Measurements from ENCODE around the gene MALRD1. TPM values are rescaled to one million over a fixed set of nuclear protein-coding genes. Genes with fewer than 3 reads are reported as not detected.

Gene MALRD1
- total RNA-seq, 1 donor from 2014 or later, result 2.3 TPM

DNA sequence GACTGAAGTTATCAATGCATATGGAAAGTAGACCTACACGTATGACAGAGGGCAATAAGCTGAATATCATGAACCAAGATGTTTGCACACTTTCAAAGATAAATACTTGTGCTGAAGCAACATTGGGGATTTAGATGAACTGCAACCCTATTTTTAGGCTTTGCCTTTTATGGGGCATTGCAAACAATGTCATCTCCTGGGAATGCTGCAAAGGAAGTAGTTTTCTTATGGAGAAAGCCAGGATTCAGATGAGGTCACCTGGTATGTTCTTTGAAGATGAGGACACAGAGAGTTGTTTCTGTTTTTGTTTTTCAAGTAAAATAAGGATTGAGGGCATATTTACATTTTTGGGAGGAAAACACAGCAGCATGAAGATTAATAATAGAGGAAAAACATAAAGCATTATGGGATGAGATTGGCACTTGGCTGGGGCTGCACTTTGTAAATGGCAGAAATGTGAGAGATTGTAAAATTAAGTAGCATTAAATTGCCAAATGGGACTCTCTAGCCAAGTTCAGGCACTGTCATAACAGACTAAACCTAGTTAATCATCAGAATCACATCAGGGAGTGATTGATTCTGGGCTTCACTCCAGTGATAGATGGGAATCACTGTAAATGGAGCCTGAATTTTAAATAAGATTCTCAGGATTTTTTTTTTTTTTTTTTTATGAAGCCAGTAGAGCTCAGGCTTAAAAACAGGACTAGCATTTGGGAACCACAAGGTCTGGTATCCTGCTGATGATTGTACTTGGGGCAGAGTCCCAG is 63.1 kb downstream of the MALRD1 start:
- no peak for DNase-seq (ENCODE audit: low spot score)

DNA sequence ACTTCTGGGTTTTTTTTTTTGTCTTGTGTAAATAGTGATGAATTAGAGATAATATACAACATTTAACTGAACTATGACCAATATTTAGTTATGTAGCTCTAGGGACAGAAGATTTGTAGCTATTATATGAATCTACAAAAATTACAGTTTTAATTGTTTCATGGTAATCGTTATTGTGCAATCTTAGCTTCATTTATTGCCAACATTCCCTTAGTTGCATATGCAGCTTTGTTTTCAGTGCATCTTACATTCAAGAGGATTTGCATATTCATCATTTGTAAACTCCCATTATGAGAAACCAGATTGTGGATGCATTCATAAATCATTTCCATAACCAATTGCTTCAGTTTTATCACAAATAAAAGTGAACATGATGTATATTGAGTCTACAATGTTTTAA is 68.8 kb downstream of the MALRD1 start:
- DNase-seq (ENCODE audit: low spot score), result no peak

DNA sequence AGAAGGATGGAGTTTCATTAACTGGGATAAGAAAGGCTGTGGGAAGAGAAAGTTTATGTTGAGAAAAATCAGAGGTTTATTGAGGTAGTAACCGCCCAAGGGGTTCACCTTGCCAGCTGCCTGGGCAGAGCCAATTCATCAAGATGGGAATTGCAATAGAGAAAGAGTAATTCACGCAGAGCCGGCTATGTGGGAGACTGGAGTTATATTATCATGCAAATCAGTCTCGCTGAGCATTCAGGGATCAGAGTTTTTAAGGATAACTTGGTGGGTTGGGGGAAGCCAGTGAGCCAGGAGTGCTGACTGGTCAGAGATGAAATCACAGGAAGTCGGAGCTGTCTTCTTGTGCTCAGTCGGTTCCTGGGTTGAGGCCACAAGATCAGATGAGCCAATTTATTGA is 70.6 kb downstream of the MALRD1 start:
- no peak for DNase-seq (ENCODE audit: low spot score)

DNA sequence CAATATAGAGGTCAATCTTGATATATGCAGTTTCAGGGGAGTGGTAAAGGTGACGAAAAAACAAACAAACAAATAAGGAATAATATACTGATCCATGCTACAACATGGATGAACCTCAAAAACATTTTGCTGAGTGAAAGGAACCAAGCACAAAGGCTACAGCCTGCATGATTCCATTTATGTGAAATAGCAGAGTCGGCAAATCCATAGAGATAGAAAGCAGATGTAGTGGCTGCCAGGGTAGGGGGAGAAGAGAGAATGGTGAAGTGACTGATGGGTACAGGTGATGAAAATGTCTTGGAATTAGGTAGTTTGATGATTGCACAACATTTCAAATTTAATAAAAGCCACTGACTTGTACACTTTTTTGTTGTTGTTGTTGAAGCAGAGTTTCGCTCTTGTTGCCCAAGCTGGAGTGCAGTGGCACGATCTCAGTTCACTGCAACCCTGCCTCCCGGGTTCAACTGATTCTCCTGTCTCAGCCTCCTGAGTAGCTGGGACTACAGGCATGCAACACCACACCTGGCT is 71.8 kb downstream of the MALRD1 start:
- DNase-seq (ENCODE audit: low spot score), result no peak

DNA sequence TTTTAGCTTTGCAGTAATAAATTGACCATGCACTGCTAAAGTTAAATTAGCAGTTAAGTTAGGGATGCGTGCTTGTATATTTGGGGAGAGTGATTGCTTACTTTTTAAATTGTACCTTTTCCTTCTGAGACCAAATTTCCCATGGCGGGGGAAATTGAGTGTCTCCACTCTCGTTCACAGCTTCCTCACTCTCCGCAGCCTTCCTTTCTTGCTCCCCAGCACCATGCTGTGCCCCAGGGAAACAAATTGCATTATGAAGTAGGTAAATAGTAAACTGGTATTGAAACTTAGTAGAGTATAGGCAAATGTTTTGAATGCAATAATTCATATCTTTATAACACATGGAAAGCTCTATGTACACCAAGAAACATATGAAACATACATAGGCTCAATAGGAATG is 85.4 kb downstream of the MALRD1 start:
- DNase-seq (ENCODE audit: low spot score), result no peak

DNA sequence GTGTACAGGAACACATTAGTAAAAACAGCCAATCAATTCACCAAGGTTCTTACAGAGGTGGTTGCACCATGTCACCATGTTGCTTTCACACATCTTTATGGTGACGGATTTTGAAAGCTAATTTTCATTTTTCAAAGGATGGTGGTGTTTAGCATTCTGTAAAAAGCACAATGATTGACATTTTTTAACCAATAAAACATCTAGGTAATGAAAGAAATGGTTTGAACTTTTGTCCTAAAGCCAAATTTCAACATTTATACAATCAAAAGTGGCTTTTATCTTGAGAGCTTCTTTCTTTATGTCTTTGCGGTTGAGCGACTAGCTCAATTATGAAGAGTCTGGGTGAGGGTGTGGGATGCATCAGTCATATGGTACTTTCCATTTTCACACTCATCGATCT is 94.4 kb downstream of the MALRD1 start:
- no peak for DNase-seq (ENCODE audit: low spot score)

DNA sequence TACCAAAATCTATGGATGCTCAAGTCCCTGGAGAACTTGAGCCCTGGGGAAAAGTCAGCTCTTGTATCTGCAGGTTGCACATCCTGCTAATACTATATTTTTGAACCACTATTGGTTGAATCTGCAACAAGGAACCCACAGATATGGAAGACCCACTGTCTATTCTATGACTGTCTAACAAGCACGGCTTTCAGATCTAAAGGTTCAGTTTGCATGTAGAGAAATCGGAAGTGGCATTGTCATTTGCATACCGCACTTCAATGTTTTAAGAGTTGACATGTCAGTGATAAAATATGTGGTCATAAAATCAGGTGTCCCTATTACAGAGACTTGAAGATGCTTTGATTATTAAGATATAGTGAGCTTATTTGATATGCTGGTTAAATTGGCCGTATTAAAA is 95.6 kb downstream of the MALRD1 start:
- DNase-seq (ENCODE audit: low spot score), result no peak

DNA sequence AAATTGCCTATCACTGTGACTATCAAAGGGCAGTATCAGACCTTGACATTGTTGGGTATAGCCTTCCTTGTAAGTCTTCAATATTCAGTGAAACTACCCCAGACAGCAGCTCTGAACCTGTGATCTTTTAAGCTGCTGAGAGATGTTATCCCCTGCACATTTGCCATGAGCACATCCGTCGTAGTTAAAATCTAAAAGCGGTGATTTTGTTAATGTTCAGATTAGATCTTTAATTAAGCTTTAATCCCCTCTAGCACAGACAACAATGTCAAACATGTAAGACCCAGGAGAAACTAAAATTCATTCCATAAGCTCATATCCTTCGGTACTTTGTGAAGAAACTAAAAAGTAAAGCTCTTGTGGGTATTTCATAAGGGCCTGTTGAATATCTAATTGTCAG is 105.8 kb downstream of the MALRD1 start:
- DNase-seq (ENCODE audit: low spot score), result no peak

DNA sequence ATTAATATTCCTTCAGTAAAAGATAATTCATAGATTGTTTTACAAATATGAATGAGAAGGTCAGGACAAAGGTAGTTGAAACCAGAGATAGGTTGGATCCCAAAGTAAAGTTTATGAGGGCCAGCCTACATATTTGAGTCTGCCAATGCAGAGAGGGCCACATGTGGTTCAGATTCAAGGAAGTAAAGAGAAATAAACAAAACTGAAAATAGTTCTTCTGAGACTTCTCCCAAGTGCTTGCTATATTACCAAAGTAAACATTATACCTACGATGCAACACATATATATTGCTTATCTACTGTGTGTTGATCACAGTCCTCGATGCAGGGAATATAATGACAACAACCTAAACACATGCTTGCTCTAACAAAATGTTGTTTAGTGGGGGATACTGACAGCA is 109.8 kb downstream of the MALRD1 start:
- DNase-seq (ENCODE audit: low spot score), result no peak

DNA sequence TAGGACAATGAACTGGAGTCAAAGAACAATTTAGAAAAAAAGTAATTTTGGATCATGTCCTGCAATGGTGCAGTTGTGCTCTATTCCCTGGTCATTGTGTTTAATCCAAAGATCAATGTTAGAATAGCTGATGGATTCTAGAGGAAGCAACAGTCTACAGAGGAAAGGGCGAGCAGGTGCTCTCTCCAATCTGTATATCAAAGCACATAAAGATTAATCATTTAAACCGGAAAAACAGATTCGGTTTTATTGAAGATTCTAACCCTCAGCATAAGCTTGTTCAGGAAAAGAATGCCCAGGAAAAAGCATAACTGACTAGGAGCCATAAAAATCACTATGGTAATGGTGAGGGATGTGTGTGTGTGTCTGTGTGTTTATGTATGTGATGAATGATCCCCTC is 110.3 kb downstream of the MALRD1 start:
- no peak for DNase-seq (ENCODE audit: low spot score)

DNA sequence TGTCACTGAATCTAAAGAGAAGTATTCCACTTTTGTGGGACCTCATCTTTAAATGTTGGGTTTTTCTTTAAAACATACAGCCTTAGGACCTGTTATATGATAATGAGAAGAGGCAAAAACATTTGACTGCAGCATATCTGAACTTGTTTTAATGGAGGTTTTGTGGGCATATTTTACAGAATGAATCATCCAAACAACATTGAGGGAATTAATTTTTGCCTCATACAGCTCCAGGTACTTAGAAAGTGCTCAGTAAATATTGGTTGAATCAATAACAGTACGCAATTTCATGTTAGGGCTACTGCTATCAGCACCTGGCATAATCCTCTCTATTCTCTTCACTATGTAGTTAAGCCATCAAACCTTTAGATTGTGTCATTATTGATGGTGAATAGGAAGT is 115.9 kb downstream of the MALRD1 start:
- no peak for DNase-seq (ENCODE audit: low spot score)

DNA sequence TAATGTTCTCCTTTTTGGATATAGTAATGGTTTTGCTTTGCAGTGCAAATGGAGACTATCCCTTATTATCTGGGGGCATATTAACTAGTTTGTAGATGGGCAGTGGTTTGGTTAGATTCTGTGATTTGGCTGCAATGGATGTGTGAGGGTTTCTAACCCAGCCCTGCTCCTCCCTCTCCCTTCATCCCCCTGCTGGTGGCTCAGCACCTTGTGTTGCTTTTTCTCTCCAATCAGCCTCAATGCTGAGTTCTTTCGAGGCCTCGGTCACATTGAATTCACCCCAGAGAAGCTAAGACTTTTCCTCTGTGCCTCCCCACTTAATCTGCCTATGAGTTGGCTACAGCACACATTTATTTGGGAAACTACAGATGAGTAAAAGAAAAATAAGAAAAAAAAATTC is 120.0 kb downstream of the MALRD1 start:
- no peak for DNase-seq (ENCODE audit: low spot score)

DNA sequence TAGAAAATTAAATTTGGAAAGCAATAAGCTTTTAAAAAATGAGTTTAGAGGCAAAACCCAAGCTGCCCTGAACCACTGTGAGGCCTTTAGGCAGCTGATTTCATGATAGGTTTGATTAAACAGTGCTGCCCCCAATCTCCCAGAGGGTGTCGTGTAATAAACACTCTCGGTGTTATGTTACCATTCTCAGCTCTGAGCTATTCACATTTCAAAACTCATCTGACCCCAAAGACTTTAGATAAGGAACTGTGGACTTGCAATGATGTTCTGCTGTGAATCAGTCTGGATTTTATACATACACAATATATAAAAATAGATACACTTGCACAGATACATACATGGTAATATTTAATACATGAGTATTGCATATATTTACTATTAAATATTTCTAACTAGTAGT is 120.4 kb downstream of the MALRD1 start:
- DNase-seq (ENCODE audit: low spot score), result no peak

DNA sequence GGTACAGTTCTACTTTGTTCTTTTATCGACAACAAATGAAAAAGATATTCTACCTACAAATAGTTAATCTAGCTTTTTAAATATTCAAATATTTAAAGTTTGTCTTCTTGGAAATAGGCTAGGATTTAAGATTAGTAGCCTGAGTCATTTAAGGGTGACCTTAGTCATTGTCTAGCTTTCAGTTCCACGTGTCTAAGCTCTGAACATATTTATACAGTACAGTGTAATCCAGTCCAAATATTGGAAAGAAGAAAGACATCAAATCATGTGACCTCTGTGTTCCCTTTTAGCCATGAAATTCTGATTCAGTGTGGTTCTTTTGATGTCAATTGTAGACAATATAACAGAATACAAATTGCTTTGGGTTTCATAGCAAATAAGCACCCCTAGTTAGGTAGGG is 121.1 kb downstream of the MALRD1 start:
- DNase-seq (ENCODE audit: low spot score), result no peak

DNA sequence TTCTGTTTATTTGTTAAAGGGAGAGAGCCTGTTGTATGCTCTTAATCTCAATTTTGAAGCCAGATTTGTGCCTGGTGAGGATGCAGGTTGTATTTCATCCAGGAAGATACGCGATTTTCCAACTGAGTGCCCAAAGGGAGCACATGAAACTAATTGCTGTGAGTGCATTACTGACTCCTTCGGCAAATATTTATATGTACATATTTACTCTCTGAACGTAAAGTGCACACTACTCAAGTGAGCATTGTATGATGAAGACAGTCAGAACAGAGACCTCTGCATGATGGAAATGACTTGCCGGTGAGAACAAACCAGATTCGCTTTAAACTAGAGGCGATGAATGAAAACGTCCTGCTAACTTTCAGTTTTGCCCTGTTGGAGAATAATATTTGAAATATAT is 130.1 kb downstream of the MALRD1 start:
- no peak for DNase-seq (ENCODE audit: low spot score)

DNA sequence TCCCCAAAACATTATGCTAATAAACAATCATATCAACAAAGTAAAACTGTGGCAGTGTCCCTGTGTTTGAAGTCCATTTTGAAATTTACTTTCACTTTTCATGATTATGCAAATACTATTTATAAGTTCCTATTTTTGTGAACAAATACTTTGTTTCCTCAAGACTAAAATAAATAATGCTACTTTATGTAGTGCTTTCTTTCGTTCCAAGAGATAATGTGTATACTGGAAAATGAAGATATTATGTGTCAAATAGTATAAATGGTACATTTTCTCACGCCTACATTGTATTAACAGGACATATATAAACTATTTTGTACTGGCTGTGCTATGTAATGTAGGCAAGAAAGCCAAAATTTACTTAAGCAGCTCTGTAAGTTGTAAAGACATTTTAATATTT is 136.3 kb downstream of the MALRD1 start:
- DNase-seq (ENCODE audit: low spot score), result no peak

DNA sequence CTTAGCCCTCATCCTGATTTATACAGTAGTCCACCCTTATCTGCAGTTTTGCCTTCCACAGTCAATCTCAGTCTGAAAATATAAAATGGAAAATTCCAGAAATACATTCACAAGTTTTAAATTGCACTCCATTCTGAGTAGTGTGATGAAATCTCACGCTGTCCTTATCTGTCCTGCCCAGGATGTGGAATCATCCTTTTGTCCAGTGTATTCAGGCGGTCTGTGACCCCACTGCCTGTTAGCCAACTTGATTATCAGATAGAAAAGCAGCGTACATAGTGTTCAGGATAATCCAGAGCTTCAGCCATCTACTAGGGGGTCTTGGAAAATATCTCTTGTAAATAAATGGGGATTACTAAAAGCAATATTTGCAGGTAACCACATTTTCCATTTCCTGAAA is 146.3 kb downstream of the MALRD1 start:
- no peak for DNase-seq (ENCODE audit: low spot score)

DNA sequence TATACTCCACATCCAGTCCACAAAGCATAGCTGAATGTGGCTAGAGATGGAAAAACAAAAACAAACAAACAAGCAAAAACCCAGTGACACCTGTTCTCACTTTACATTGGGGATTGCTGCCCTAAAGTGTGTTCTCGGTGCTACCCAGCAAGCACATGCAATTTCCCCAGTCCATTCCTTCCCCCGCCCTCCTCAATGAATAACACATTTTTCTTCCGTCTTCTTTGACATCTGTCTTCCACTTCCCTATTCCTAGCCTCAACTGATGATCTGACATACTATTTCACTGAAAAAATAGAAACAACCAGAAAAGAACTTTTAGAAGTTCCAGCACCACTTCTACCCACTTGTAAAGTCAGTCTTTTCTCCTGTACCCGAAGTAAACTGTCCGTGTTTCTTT is 147.1 kb downstream of the MALRD1 start:
- DNase-seq (ENCODE audit: low spot score), result no peak

DNA sequence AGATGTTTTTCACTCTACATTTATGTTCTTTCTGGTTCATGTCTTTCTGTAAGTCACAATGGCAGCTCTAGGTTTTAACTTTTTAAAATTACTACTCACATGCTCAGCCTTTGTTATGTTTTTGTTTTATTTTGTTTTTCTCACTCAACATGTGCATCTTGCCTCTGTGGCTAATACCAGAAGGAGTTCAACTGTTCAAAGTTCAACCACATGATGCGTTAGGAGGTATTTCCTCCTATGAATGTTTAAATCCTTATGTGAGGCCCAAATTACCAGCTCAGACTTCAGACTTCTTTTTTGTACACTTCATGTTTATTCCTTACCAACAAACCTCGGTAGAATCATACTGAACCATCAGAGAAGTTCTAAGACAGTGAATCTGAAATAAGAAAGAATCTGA is 151.6 kb downstream of the MALRD1 start:
- no peak for DNase-seq (ENCODE audit: low spot score)

DNA sequence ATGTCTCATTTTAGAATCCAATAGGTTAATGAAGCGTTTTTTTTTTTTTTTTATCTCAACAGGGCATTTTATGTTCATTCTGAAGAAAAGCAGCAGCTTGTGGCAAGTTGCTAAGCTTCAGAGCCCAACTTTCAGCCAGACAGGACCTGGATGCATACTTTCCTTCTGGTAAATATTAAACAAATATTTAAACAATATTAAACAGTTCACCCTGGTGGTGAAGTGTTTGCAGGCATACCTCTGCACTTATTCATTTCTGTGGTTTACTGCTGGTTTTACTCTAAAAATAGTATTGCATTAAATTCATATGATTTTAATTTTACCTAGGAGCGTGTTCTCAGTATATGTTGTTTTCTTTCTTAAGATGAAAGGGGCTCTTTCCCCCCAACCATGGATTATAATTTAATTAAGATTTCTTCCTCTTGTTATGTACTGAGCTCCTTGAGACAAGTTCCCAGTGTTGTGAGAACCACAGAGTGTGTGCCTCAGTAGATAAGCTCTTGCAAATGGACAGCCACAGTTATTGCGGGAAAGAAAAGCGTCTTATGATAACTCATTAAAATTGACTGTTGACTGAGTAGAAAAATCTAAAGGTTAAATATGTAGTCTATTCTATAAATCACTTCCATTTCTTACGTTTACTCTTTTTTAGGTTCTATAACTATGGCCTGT is 155.8 kb downstream of the MALRD1 start:
- no peak for DNase-seq (ENCODE audit: low spot score)

DNA sequence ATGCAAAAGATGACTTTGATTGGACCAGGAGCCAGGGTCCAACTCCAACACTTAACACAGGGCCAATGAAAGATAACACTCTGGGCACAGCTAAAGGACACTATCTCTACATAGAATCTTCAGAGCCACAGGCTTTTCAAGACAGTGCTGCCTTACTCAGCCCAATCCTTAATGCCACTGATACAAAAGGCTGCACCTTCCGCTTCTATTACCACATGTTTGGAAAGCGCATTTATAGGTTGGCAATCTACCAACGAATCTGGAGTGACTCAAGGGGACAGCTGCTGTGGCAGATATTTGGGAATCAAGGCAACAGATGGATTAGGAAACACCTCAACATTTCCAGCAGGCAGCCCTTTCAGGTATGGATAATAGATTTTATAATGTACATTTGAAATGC is 160.7 kb downstream of the MALRD1 start:
- DNase-seq (ENCODE audit: low spot score), result no peak

DNA sequence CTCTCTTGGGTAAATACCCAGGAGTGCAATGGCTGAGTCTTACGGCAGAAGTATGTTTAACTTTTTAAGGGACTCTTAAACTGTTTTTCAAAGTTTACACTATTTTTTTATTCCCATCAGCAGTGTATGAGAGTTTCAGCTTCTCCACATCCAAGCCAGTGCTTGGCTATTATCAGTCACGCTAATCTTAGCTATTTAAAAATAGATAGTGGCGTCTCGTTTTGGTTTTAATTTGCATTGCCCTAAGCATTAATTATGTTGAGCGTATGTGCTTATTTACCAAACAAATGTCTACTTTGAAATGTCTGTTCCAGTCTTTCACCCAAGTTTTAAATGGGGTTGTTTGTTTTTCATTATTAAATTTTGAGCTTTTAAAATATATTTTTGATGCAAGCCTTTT is 164.0 kb downstream of the MALRD1 start:
- no peak for DNase-seq (ENCODE audit: low spot score)

DNA sequence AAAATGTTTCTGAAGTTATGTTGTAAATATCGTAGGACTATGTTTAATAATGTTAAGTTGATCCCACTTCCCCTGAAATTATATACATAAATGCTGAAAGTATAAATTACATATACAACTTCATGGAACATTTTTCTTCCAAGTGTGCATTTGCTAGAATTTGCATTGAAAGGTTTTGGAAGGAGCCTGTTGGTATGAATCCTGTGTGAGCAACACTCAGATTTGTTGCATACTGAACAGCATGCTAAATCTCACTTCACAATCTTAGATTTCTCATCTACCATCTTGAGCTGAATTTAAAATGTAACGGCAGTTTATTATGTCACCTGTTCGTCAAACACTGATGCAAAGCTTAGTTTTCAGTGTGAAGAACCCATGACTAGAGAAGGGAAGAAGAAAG is 172.6 kb downstream of the MALRD1 start:
- DNase-seq (ENCODE audit: low spot score), result no peak

DNA sequence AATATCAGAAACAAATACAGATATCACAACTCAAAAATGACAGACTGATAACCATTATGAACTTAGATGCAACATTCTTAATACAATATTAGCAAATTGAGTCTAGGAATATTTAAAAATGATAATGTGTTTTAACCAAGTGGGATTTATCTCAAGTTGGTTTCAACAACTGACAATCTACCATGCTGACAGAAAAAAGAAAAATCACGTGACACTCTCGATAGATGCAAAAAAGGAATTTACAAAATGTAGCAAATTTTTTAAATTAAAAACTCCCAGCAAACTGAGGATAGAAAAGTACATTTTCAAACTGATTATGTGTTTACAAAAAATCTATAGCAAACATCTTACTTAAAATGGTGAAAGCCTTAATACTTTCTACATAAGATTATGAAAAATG is 177.4 kb downstream of the MALRD1 start:
- no peak for DNase-seq (ENCODE audit: low spot score)
